ENCODE measurements around the gene GFER. TPM values are rescaled to one million over a fixed set of nuclear protein-coding genes. Genes with fewer than 3 reads are reported as not detected.

GFER gene
- polyA plus RNA-seq, 1 of the 3 experiments (the other 2 are of a cell fraction), result 20.4 TPM

GRCh38 chr16:2030036-2030435 is 46.0 kb downstream of the GFER start (continued):
- TF ChIP-seq ZBTB33 (IDR thresholded peaks at IDR 0.05; ENCODE audit: borderline replicate concordance, low read depth) (no peak), NRF1 (IDR thresholded peaks at IDR 0.05; ENCODE audit: low read depth, low read length) (no peak), EZH2phosphoT487 (IDR thresholded peaks at IDR 0.05; ENCODE audit: borderline replicate concordance, low read depth) (no peak), CTCF (IDR thresholded peaks at IDR 0.05) (no peak), FOXM1 (IDR thresholded peaks at IDR 0.05; ENCODE audit: low read depth) (no peak)

DNA sequence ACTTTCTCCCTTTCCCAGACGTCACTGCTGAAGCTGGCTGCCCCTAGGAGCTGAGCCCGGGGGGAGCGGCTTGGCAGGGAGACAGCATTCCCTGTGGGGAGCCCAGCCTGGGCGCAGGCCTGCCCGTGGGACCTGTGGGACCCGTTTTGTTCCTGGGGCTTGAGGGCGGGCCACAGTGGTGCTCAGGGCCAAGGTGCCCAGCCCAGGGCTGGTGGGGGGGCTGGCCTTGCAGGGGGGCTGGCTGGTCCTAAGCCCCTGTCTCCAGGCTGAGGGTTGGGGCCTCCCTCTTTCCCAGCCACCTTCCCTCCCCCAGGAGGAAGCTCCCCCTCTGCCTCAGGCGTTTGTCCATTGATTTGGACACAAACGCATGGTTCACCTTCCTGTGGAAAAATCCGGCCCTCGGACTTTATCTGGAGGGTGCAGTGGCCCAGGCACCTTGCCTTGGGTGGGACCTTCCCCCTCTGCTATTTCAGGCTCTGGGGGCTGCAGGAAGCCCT is 47.1 kb downstream of the GFER start:
- no peak for TF ChIP-seq FOXJ3 (CRISPR knock-in tag; IDR thresholded peaks at IDR 0.05)
- TF ChIP-seq RCOR1 (IDR thresholded peaks at IDR 0.05; ENCODE audit: low read length), result no peak
- TF ChIP-seq RAD21 (IDR thresholded peaks at IDR 0.05; ENCODE audit: low read length), result no peak
- TF ChIP-seq, protein P1, sequence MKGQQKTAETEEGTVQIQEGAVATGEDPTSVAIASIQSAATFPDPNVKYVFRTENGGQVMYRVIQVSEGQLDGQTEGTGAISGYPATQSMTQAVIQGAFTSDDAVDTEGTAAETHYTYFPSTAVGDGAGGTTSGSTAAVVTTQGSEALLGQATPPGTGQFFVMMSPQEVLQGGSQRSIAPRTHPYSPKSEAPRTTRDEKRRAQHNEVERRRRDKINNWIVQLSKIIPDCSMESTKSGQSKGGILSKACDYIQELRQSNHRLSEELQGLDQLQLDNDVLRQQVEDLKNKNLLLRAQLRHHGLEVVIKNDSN (IDR thresholded peaks at IDR 0.05; ENCODE audit: borderline replicate concordance, low read depth), result no peak
- TF ChIP-seq EP300 (IDR thresholded peaks at IDR 0.05; ENCODE audit: borderline replicate concordance in 1 of 2, low read depth in 1 of 2, low read length in 1 of 2), result no peak
- no peak for TF ChIP-seq RFX5 (IDR thresholded peaks at IDR 0.05; ENCODE audit: low read length)
- TF ChIP-seq CHD2 (IDR thresholded peaks at IDR 0.05; ENCODE audit: low read length, partially characterized antibody), result no peak
- no peak for TF ChIP-seq ZBTB33 (IDR thresholded peaks at IDR 0.05; ENCODE audit: borderline replicate concordance, low read depth)
- no peak for TF ChIP-seq JUND (IDR thresholded peaks at IDR 0.05)
- TF ChIP-seq USF2 (IDR thresholded peaks at IDR 0.05; ENCODE audit: borderline replicate concordance, low read depth, low read length), result no peak
- Histone ChIP-seq H3K27ac (ENCODE audit: low read depth in 2 of 2, low read length in 1 of 2) (no peak overlapping the region), H3K9ac (no peak overlapping the region), H3K79me2 (ENCODE audit: insufficient read depth) (peaks cover 31% of the 10 kb centered on the region; the same call in 1 of the 2 replicates), H4K20me1 (ENCODE audit: insufficient read depth) (peaks cover 8% of the 10 kb centered on the region; the same call in 1 of the 2 replicates), H3K27me3 (ENCODE audit: insufficient read depth) (no peaks in the 10 kb centered on the region), H3K9me3 (no peaks in the 10 kb centered on the region), H3F3A (replicated peaks; ENCODE audit: insufficient read depth) (peaks cover 3% of the 10 kb centered on the region), H3K4me3 (ENCODE audit: low read depth in 2 of 2, low read length in 1 of 2) (no peak overlapping the region), H3K36me3 (replicated peaks in 1 of 2; ENCODE audit: control insufficient read depth in 1 of 2, insufficient read depth in 2 of 2, low read length in 1 of 2) (peaks cover 0 to 6% of the 10 kb centered on the region in 2 experiments), H3K4me1 (ENCODE audit: control insufficient read depth in 1 of 2, insufficient read depth in 2 of 2, low read depth in 1 of 2, low read length in 1 of 2) (peaks cover 36 to 43% of the 10 kb centered on the region in 2 experiments; a peak in 3 of 4 replicates), H3K4me2 (no peak overlapping the region), H3K9me2 (no peaks in the 10 kb centered on the region), H2AFZ (ENCODE audit: low read depth) (no peak overlapping the region)
- WGBS (ENCODE audit: low lambda C conversion rate), result 74% methylated on average over 6 of the region's 11 CpGs
- ChIA-PET CTCF (interaction anchor here (0.6 to 1.8 kb wide), 2 partner anchors 16 to 120 kb away, joined by 3 to 6 read pairs; partner anchors contain the start of genes NTHL1 and TSC2), POLR2A (interaction anchor here (0.7 kb wide), 1 partner anchor 57 kb away, joined by 5 read pairs; no protein-coding TSS in a partner anchor)
- DNase-seq, result no peak
